GM19395 (cell line): ENCODE measurements around the gene AASDH.

ENCODE experiments used
- ATAC-seq: cut with Tn5 transposase; IDR thresholded peaks from one replicate; pipeline ENCODE4 v1.9.1; 2021; ENCODE audit warnings: mild to moderate bottlenecking, moderate library complexity; ENCODE audit not compliant: unreplicated experiment

Gene AASDH

GRCh38 chr4:56387023-56388001, at the start of gene AASDH:
AASDH (minus strand) TSS chr4:56387491; CDS start chr4:56384299, 3,192 bp downstream.
- peak; percentile 96 for ATAC-seq

DNA sequence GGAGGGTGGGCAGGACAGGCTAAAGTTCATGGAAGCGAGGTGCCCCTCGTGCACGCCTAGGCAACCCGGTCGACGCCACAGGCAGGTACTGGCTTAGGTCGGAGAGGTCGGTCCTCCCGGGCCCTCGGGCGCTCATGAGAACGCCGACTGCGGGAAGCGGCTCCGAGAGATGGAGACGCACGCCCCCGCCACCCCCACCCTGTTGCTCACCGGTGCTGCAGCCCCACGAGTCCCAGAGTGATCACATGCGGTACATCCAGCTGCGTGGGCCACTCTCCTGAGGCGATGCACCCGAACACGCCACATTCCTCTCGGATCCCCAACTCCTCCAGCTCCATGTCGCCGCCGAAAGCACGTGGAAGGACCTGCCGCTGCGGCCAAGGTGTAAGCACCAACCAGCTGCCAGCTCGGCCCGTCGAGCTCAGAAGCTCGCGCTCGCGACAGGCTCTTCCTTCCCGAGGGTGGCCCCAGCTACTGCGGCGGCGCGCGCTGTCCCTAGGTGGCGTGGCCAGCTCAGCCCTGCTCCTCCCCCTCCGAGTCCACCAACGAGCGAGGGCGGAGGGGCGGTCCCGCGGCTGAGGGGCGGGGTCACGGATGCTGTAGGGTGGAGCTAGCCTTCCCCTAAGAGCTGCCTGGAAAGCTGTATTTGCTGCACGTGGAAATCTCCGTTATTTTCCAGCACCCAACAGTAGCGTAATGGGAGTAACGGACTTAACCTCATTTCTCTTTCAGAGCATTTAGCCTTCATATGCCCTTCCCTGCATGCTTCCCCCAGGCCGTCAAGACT, 48.0 kb upstream of the AASDH start, which contains the start of gene PPAT:
Gene PPAT (minus strand): TSS at position 476 of the 787 bp plus-strand sequence. CDS start 138 bp downstream, at position 338.
- ATAC-seq: peak; percentile 78

DNA sequence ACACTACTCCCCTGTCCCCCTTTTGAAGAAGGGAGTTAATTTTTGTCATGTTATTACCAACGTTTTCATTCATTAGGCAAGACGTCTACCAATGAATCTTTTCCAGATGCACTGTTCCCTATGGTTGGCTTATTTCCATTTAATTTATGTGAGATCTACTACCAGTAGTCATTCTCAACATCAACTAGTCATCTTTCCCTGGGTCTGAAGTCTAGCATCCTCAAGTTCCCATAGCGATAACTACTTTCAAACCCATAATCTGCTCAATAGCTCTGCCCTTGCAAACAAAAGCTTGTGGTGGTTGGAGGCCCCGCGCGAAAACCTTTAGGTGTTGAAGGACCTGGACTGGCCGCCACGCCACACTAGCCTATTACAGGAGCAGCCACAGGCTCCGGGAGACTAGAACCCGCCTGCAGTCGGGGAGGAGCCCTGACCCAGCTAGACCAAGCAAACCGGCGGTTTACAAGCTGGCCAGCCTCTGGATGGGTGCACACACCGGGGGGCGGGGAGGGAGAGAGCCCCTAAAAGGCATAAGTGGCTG, 47.4 kb upstream of the AASDH start:
- ATAC-seq: peak; percentile 29

DNA sequence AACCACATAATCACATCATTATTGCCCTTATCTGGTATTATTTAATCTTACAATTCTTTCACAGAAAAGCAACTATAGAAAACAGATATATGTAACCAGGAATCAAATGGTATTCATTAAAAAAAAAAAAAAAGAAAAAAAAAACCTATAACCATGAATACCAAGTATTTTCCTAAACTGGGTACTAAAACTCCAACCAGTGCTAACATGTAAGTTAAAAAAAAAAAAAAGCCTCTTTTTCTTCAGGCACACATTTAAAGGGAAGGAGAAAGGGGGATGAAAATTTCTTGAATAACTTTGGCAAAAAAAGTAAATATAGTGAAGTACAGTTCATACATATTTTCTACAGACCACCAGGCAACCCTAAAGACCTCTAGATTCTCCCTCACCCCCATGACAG, 46.0 kb upstream of the AASDH start:
- ATAC-seq: no peak

DNA sequence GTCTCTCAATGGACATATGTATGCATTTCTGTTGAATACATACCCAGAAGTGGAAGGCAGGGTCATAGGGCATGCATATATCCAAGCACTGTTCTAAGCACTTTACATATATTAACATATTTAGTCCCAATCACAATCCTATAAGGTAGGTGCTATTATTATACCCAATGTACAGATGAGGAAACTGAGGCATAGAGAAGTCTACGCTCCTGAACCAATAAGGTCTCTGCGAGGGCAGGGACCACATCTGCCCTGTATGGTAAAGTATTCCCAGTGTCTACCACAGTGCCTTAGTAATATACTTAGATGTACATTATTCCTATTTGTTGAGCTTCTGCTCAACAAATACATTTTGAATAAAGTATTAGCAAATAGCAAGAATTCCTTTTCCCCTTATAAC, 42.9 kb upstream of the AASDH start:
- ATAC-seq: no peak

- ATAC-seq: no peak
These were observed 39.9 kb upstream of the AASDH start for GRCh38 chr4:56427179-56427578.

GRCh38 chr4:56426273-56426672, 39.0 kb upstream of the AASDH start:
- ATAC-seq: peak; percentile 93

DNA sequence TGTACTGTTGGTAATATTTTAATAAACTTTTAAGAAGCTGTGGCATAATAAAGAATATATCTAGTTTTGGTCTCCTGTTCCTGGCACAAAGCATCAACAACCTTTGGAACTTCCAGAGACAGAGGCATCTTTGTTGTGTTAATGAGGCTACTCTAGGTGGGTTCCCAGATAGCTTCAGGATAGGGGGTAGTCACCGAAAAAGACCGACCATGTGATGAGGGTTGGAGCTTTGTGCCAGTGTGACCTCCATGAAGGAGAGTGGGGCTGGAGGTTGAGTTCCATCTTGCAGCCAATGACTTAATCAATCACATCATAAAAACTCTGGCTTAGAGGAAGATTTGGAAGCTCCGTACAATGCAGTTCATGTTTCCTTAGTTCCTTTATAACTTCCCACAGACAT, 38.2 kb upstream of the AASDH start:
- no peak for ATAC-seq

DNA sequence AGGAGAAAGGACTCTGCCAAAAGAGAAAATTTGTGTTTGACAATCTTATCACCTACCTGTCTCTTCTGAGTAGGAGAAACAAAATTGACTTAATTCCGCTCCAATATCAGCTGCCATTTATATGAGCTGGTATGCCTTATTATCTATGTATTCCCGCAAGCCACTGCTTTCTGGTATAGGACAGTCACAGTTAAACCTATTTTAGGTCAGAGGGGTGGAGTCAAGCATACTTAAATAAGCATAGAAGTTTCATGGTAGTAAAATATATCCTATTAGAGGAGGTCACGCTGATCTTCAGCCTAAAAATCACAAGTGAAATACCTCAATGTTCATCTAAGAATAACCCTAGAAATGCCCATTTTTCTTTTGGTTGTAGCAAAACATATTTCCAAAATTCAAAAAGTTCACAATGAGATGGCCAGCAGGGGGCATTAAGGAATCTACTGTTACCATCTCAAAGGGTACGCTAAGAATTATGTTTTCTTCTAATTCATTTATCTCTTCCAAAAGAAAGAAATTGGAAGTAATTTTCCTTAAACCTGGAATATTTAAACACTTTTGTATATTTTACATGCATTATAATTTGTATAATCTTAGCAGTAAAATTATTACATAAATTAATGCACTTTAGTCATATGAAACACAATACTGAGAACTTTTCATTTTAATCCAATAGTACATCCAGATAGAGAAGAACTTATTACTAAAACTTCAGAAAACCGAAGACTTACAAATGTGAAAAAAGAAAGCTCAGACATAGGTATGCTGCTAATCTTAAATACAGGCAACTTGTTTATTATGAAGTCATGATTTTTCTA, 37.6 kb upstream of the AASDH start:
- ATAC-seq: no peak

GRCh38 chr4:56424176-56424575, 36.9 kb upstream of the AASDH start:
- ATAC-seq: no peak

- no peak for ATAC-seq
These were observed 30.1 kb upstream of the AASDH start for GRCh38 chr4:56417396-56417795.

GRCh38 chr4:56416349-56416748, 29.1 kb upstream of the AASDH start:
- no peak for ATAC-seq

DNA sequence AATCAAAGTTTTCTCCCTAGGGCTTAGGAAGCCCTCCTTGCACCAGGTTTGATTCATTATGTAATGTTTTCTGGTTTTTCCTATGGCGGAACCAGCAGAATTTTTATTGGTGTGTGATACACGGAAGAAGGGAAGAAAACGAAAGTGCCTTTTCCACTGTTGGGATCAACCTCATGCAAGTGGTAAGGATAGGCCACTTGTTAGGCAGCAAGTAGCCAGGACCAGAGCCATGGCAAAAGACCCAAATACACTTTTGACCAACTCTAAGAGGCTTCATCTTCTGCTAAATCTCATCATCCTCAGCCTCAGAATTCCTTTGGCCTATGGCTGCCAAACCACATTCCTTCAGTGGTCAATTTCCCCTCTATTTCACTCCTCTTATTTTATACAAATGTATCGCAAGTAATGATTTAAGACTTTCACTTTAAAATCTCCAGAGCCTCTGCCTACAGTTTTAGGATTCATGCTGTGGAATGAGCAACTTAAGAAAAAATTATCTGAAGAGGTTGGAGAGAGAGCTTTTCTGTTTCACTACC, 26.9 kb upstream of the AASDH start:
- no peak for ATAC-seq

DNA sequence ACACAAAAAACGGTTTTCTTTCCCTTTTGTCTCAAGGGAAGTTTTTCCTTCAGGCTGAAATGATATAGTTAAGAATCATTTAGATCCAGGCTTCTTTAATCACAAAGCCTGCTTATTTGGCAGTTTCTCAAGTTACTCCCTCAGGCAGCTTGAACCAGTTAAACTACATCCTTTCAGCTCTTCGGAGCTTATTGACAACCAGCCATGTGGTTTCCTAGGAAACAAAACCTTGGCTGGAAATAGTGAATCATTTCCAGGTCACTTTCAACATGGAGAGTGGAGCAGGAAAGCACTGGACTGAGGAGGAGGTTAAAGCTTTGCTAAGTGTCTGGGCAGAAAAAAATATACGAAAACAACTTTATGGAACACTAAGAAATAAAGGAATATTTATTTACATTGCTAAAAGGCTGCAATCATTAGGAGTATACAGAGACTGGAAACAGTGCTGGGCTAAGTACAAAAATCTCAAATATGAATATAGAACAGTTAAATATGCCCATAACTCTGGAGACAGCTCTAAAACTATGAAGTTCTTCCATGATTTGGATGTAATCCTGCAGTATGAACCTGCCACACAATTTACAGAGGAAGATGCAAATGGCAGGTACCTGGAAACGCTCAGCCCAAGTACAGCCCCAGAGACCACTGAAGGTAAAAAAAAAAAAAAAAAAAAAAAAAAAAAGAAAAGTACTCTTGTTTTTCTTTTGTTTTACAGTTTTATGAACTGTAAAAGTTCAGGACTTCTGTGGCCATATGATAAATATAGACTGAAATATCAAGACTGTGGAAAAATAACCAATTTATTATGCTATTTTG, 23.2 kb upstream of the AASDH start:
- peak; percentile 60 for ATAC-seq

DNA sequence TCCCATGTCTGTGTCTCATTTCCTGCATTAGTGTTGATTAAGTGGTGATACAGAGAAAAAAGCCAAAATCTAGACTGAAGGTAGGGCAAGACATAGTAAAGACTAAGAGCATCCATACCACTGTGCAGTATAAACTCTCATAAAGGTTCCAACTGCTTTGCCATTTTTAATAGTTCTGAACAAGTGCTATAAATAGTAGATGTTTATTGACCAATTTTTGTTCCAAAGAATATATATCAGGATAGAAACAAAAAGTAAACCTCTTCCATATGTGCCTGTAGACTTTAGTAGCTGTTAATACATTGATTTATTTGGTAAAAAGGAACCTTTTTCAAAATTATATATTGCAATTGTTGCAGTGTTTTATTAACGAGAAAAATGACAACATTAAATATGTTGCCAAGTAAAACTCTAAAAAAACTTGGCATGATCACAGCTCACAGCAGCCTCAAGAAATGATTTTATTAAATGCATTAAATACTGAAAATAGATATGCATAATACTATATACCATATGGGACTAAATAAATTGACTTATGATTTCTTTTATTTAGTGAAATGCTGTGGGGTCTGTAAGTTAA, 22.3 kb upstream of the AASDH start:
- ATAC-seq: no peak

DNA sequence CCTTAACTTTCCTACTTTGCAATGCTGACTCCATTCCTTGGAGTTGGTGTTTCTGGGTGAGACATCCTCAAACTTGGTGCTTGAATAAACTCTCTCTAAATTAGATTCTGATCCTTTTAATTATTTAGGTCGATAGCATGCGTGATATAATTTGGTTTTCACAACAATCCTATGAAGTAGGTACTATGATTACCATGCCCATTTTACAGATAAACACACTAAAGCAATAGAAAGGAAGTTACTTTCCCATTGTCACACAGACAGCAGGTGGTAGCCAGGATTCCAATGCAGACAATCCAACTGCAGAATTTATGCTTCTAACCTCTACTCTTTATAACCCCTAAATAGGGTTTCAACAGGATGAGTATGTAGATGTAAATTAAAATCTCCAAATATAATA, 21.7 kb upstream of the AASDH start:
- no peak for ATAC-seq

- ATAC-seq: no peak
These were observed 18.9 kb upstream of the AASDH start for GRCh38 chr4:56406151-56406550.

DNA sequence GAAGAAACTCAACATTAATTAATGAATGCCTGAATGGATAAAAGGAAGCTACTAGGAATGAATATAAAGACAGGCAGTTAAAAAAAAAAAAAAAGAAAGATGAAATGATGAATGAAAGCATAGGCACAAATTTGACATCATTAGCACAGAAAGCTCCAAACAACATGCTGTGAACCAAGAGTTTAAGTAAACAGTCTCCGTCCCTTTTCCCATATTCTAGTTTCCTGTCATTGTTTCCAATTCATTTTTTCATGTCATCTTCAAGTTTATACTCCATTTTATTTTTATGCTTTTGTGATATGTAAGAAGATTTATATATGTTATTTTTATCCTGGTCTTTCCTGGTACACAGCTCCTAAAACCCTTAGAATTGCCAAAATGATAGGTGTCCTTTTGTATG, 17.7 kb upstream of the AASDH start:
- no peak for ATAC-seq

GRCh38 chr4:56400560-56400959, 13.3 kb upstream of the AASDH start:
- no peak for ATAC-seq
